ENCODE results near the gene MPEG1. TPM values are rescaled to one million over a fixed set of nuclear protein-coding genes. Genes with fewer than 3 reads are reported as not detected.

Gene MPEG1
- total and polyA plus RNA-seq, 2 of the 4 experiments (the other 2 are of a cell fraction): not detected

DNA sequence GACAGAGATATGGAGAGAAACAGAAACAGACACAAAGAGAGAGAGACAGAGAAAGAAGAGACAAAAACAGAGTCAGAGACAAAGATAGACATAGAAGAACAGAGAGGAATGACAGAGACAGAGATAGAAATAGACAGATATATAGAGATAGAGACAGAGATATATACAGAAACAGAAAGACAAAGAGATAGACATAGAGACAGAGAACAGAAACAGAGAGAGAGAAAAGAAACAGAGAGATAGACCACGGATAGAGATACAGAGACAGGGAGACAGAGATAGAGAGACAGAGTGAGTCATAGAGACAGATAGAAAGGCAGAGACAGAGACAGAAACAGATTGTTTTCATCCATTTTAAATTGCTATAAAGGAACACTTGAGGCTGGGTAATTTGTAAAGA is 12.3 kb upstream of the MPEG1 start:
- WGBS, 2 experiments (ENCODE audit: extremely low coverage in 2 of 2, insufficient read length in 1 of 2): no CpG with 5 or more reads among the region's 1 CpG
- no peak overlapping the region for H4K5ac ChIP-seq (ENCODE audit: low read depth, low read length)
- CTCF ChIA-PET: interaction anchor here (1.1 kb wide), 1 partner anchor 20 kb away, joined by 3 read pairs; no protein-coding TSS in a partner anchor
- peak overlapping the region; percentile 49; the same call in 1 of the 2 replicates for H3K4ac ChIP-seq (ENCODE audit: low read depth, low read length)
- H2BK120ac ChIP-seq (ENCODE audit: low read depth, low read length): peak overlapping the region; percentile 36; the same call in 1 of the 2 replicates
- TF ChIP-seq SMC3 (IDR thresholded peaks at IDR 0.05; ENCODE audit: low read depth, low read length) (no peak), FOS (IDR thresholded peaks at IDR 0.05; ENCODE audit: low read depth, low read length) (no peak), RAD21 (IDR thresholded peaks at IDR 0.05; ENCODE audit: low read length) (no peak), RFX5 (IDR thresholded peaks at IDR 0.05; ENCODE audit: low read depth, low read length) (no peak), CTCF (conservative IDR thresholded peaks at IDR 0.05; ENCODE audit: low read depth, low read length) (no peak), MAZ (IDR thresholded peaks at IDR 0.05; ENCODE audit: borderline replicate concordance, low read depth, low read length) (no peak), MXI1 (IDR thresholded peaks at IDR 0.05; ENCODE audit: borderline replicate concordance, low read depth, low read length) (no peak)
- peak overlapping the region in 1 of 2 experiments; percentile 2; a peak in 1 of 4 replicates for H4K8ac ChIP-seq (ENCODE audit: low read depth in 2 of 2, low read length in 2 of 2)
- H2AK5ac ChIP-seq (ENCODE audit: low read depth, low read length): no peak overlapping the region
- H3K18ac ChIP-seq (ENCODE audit: low read depth, low read length): peak overlapping the region; percentile 13; the same call in 1 of the 2 replicates
- peak overlapping the region; percentile 77; the same call in 1 of the 2 replicates for H3K14ac ChIP-seq (replicated peaks; ENCODE audit: low read depth, low read length)
- ATAC-seq (ENCODE audit: low read depth) (no peak), DNase-seq (no peak)
- POLR2A ChIA-PET (ENCODE audit: unreplicated experiment): no interaction called here
- no peak overlapping the region for H3K4me3 ChIP-seq (ENCODE audit: insufficient read depth, low read depth, low read length)
- in situ Hi-C loops (cut with MboI; ENCODE audit: low sequenced_read_pairs): no loop called here
- no peak overlapping the region for H3K23ac ChIP-seq (ENCODE audit: low read depth, low read length)
- no peaks in the 10 kb centered on the region for H4K20me1 ChIP-seq (ENCODE audit: insufficient read depth, low read length)
- H3K36me3 ChIP-seq (ENCODE audit: control insufficient read depth, insufficient read depth, low read length): no peaks in the 10 kb centered on the region
- H2AFZ ChIP-seq (replicated peaks; ENCODE audit: low read length, poor library complexity): no peak overlapping the region
- H3K4me2 ChIP-seq (ENCODE audit: low read depth, low read length): no peak overlapping the region
- H4K91ac ChIP-seq (ENCODE audit: insufficient read depth, low read depth, low read length): no peak overlapping the region
- H3K9me1 ChIP-seq (ENCODE audit: insufficient read depth, low read length): peaks cover 17% of the 10 kb centered on the region
- H2BK5ac ChIP-seq (ENCODE audit: low read depth, low read length, poor library complexity, severe bottlenecking): no peak overlapping the region
- no peaks in the 10 kb centered on the region for H3K79me1 ChIP-seq (ENCODE audit: low read depth in 1 of 2, low read length in 2 of 2)
- no peak overlapping the region for H3K9ac ChIP-seq (ENCODE audit: low read depth, low read length)
- dilution Hi-C loops (cut with HindIII; ENCODE audit: low sequenced_read_pairs, unreplicated experiment): no loop called here
- peak overlapping the region; percentile 89; the same call in 1 of the 2 replicates for H2BK20ac ChIP-seq (ENCODE audit: low read depth, low read length)
- H3K27ac ChIP-seq (ENCODE audit: insufficient read depth, low read length): peak overlapping the region; percentile 41; the same call in 1 of the 2 replicates
- H3K56ac ChIP-seq (ENCODE audit: extremely low read depth, insufficient read depth, low read length): no peak overlapping the region
- no peak overlapping the region for H2BK15ac ChIP-seq (ENCODE audit: low read depth, low read length)
- no peaks in the 10 kb centered on the region for H3K27me3 ChIP-seq (ENCODE audit: control insufficient read depth, insufficient read depth, low read length)
- BruUV-seq (replicated peaks): no TSS peak
- intact Hi-C loops (cut with micrococcal nuclease): no loop called here
- H3K9me3 ChIP-seq (ENCODE audit: control insufficient read depth, insufficient read depth, low read length): no peaks in the 10 kb centered on the region
- no peak overlapping the region for H2AK9ac ChIP-seq (replicated peaks; ENCODE audit: low read depth, low read length, poor library complexity)
- H3K4me1 ChIP-seq (ENCODE audit: control insufficient read depth, insufficient read depth, low read length): peaks cover 22% of the 10 kb centered on the region
